ENCODE measurements around the gene ANKRD13B.

- TF ChIP-seq GATA3 (IDR thresholded peaks at IDR 0.05; ENCODE audit: low read depth, low read length) (no peak), GATA2 (IDR thresholded peaks at IDR 0.05; ENCODE audit: low read depth, low read length) (no peak)
These were observed 30.3 kb downstream of the ANKRD13B start for GRCh38 chr17:29623283-29623647.

Measured in SH-SY5Y (cell line).